GM18498 (cell line): ENCODE measurements around the gene RGS10.
"Not testable (repeated sequence)": the region's sequence is repeated elsewhere in the genome, so short reads cannot be mapped to it uniquely, and the experiment has no call there.

Experiments
- ATAC-seq: cut with Tn5 transposase; IDR thresholded peaks from one replicate; pipeline ENCODE4 v1.9.1; 2021; ENCODE audit warnings: mild to moderate bottlenecking, moderate library complexity; ENCODE audit not compliant: unreplicated experiment

Gene RGS10

DNA sequence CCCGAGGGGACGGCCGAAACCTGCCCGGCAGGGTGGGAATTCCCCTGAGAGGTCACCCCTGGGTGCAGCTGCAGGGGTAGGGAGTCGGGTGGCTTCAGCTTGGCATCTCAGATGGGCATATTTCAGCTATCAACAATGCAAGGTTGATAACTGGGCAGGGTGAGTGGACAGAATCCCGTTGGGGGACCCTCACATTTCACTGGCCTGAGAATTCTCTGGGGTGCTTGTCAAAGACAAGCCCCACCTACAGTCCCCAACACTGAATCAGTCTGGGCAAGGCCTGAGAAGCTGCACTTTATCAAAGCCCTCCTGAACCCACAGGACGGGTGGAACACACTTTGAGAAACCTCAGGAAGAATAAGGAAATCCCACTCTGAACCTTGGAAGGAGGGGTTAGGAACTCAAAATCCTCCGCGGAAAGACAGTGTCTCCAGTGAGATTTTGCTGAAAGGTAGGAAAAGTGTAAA, 3.1 kb downstream of the RGS10 start:
- ATAC-seq, result no peak

DNA sequence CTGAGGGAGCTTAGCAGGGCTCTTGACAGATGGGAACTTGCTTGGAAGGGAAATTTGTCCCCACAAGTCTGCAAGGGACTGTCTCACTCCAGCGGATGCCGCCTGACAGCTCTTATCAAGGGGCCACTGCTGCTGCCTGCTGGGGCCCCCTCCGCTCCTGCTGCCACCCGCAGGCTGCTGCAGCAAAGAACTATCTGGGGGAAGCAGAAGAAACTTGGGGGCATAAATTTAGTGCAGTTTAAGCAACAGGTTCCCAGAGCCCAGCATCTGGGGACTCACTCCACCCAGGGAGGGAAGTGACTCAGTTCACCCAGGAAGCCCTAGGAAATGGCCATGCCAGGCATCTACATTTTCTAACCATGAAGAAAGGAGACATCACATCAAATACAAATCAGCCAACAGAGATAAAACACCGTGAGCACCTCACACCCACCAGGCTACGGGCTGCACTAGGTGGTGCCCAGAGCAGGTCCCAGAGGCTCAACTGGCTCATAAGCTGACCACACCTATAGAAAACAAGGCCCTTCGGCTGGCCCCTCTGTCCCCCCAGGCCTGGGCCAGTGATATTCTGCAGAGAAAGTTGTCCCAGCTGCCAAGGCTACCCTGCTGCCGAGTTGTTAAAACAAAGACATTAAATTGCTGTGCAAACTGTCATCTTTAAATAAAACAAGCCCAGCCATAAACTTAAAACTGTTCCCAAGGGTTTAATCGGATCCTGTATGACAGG, 3.7 kb downstream of the RGS10 start:
- ATAC-seq, result no peak

DNA sequence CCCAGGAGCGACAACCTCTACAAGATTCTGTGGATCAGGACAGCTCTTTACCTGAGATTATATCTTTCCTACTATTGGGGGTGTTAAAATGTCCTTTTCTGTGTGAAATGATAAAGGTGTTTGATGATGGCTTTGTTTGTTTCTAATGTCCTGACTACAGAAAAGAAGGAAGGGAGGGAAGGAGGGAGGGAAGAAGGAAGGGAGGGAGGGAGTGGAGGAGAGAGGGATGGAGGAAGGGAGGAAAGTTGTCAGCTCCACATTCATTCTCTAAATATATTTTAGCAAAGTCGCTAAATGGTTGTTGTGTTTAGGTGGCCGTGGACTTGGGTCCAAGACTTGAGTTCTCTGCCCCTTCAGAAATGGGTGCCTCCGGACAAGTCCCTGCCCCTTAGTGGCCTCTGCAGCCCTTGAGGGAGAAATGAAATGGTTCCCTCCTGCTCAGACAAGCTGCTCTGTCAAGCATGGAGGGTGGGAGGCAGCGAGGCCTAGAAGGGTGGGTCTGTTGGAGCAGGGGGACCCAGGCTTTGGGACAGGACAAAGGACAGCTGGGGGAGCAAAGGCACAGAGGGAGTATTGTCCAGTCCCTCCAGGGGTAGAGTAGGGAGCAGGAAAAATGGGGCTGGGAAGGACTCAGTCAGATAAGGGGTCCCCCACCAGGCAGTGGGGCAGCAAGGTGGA, 4.4 kb downstream of the RGS10 start:
- ATAC-seq, result no peak

DNA sequence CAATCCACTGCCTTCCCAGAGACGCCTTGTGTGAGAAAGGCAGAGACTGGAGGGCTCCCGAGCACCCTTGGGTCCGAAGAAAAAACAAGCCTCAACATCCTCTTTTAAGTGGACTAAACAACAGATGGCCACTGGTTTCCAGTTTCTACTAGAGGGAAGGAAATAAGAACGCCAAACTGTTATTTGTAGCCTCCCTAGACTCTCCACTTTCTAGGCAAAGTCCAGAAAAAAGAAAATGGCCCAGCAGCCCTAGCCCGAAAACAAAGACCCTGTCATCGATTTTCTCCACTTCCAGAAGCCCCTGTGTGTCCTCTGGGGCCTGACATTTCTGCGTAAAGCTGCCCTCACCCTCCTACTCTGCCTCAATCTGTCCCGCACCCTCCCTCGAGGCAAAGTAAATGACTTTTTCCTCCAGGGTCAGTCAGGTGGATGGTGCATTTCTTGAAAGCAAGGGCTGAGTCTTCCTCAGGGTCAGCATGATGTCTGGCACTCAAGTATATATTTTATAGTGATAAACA, 6.0 kb downstream of the RGS10 start:
- no peak for ATAC-seq

DNA sequence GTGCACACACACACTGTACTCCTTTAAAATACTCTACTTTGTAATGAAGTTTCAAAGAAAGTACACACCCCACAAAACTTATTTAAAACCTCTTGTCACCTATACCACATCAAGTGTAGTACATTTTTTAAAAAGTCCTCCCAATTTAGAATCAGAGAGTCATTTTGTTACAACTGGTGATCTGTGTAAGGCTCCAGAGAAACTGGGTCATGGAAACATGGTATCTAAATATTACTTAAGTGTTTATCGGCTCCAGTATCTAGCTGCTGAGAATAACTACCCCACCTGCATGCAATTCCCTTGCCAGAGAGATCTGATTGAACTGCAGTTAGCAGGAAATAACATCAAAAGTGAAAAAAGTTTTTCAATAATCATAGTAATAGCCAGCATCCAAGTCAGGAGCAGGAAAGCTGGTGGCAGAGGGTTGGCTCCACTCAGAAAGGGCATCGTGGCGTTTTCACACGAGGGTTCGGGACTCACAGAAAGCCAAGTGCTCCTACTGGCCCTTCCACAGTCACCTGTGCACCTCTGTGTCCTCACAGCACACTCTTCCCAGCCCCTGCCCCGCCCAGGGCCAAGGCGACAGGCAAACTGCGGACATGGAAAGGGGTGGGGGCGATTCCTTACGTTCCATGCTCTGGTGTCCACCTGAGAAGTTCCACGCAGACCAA, 6.5 kb downstream of the RGS10 start:
- ATAC-seq, result no peak

DNA sequence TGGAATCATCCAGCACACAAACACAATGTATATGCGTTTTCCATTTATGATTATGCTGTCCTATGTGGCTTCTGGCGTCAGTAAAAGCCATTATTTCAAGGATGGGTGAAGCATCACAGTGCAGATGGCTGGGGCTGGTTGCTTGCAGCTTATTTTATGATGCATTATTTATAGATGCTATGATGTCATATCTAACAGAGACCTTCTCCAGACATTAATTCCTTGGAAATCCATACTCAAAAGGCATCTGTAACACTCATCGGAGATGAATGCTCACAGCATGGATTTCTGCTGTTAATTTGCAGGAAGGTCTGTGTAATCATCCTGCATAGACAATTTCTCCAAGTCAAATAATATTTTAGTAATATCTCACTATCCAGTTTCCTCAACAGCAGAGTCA, 7.2 kb downstream of the RGS10 start:
- no peak for ATAC-seq

DNA sequence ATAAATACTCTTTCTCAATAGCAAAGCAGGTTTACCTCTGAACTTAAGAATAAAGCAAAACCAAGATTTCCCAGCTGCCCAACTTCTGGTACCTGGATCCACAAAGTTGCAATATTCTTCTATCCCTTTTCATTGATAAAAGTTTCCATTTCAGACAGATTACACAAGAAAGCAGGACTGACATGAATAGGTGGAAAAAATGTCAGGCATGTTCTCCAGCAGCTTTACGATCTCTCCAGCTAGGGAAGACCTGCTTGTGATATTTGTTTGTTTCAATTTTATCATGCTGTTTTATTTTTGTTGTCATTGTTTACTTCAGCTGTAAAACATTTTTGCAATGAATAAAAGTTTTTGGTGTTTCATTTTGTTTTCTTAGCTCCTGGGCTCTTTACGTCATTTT, 9.0 kb downstream of the RGS10 start:
- no peak for ATAC-seq

DNA sequence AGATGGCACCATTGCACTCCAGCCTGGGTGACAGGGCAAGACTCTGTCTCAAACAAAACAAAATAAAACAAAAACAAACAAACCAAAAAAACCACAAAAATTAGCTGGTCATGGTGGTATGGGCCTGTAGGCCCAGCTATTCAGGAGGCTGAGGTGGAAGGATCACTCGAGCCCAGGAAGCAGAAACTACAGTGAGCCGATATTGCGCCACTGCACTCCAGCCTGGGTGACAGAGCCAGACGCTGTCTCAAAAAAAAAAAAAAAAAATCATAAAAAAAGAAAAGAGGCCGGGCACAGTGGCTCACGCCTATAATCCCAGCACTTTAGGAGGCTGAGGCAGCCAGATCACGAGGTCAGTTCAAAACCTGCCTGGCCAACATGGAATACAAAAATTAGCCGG, 9.7 kb downstream of the RGS10 start:
- not testable (repeated sequence) for ATAC-seq

DNA sequence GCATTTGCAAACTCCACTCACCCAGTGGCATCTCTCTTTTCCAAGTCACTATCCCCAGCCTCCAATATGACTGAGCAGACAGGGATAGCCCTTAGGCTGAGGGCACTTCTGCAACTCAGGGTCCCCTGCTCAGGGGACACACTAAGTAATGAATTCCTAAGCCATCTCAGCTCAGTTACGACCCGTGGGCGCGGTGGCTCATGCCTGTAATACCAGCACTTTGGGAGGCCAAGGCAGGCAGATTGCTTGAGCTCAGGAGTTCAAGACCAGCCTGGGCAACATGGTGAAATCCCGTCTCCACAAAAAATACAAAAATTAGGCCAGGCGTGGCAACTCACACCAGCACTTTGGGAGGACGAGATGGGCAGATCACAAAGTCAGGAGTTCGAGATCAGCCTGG, 10.3 kb downstream of the RGS10 start:
- not testable (repeated sequence) for ATAC-seq

DNA sequence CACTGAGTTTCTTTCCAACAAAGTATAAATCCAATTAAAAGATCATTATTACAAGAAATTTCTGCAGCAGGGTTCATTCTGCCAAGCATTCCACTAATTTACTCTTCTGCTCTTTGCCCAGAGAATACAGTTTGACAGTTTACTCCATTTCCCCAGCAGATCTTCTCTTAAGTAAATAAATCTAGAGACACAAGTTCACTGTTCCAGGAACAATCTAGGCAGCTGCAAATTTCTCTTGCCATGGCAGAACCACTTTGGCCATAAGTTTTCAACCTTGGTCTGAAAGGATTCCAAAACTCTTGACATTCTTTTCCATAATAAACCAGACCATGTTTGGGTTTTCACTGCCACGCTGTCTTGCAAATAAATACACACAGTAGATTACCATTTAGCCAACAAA, 11.5 kb downstream of the RGS10 start:
- ATAC-seq, result no peak

DNA sequence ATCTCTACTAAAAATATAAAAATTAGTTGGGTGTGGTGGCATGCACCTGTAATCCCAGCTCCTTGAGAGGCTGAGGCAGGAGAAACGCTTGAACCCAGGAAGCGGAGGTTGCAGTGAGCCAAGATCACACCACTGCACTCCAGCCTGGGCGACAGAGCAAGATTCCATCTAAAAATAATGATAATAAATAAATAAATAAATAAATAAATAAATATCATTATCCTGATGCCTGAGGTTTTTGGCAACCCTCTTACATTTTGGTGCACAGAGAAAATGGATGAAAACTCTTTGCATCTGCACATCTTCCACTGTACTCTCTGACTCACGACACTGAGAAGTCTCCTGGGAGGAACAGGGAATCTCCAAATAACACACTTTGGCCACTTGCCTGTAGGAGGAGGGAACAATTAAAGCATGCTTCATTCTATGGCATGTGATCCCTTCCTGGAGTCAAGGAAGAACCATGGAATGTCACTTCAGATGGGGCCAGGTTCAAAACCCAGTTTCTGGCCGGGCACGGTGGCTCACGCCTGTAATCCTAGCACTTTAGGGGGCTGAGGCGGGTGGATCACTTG, 13.8 kb downstream of the RGS10 start:
- ATAC-seq, result not testable (repeated sequence)

DNA sequence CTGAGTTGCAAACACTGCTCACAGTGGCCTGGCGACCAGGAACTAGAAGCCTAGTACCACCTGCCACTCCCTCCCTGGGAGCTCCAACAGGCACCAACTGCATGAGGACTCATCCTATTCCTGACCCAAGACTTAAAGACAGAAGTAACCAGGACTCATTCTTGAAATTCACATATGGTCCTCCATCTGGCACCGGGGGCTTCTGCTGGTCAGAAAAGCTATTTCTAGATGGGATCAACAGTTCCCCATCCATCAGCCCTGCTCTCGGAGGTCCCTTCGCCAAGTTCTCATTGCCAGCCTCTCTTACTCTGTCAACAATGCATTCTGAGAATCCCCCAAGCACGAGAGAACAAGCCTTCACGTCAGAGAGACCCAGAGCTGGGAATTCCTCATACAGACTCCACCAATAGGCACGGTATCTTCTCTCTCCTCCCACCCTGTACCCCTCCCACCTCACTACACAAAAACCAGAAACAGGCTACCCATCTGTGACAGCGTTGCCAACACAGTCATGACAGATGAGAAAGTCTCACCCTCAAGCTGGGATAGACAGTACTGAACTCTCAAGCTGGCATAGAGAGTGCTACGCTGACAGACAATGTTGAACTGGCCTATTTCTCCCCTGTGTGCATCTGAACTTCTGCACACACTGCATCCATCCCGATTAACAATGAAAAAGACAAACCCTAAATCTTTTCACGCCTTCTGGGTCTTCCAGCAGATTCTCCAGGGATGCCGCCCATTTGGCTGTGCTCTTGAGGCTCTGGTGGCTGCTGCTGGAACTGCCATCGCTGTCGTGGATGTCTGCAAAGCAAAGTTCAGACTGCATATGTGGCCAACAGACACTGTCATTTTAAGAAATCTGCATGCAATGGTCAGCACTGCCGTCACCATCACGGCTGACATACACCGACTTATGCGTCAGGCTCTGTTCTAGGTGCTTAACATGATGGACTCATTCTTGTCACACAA, 15.6 kb downstream of the RGS10 start:
- no peak for ATAC-seq

DNA sequence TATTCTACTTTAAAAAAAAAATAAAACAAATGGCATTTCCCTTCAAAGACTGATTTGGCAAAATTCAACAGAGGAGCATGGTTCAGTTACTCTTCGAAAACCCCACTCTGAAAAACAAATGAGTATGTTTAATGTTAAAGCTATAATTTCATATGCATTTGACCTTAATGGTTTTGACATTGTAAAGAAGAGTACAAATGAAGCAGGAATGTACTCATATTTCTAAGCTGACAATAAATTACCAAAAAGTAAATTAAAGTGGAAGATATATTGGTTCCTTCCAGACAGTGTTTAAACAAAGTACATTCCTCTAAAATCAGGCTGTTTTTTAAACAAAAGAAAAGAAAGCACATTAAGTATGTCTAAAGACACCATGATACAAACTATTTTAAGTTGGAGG, 16.4 kb downstream of the RGS10 start:
- ATAC-seq, result no peak

DNA sequence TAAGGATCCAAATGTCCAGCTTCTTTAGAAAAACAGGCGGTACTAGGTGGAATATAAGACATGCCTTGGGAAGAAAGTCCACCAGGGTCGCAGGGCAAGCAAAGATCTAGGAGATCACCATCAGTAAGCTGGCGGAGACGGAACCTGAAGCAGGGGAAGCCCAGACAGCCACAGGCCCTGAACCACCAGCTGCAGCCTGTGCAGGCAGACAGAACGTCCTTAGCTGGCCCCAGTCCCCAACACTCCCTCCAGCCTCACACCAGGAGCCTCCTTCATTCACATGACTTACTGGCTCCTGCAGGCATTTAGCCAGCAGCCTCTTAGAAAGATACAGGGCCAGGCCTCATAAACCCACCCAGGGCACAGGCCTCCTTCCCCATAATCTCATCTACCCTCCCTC, 17.4 kb downstream of the RGS10 start:
- ATAC-seq, result no peak

DNA sequence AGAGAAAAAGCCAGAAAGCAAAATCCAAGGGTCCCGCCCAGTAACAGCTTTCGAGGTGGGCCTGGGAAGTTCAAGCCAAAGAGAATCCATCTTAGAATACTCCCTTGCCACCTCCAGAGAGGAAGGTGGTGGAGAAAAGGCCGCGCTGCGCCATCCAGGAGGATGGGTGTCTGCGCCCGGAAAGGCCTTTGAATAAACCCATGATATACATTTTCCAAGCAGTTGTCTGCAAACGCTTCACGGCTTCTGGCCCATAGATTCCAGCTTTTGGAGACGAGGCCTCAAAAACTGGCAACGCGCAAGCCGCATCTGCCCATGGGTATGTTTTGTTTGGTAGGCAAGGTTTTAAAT, 17.8 kb downstream of the RGS10 start:
- ATAC-seq, result no peak

DNA sequence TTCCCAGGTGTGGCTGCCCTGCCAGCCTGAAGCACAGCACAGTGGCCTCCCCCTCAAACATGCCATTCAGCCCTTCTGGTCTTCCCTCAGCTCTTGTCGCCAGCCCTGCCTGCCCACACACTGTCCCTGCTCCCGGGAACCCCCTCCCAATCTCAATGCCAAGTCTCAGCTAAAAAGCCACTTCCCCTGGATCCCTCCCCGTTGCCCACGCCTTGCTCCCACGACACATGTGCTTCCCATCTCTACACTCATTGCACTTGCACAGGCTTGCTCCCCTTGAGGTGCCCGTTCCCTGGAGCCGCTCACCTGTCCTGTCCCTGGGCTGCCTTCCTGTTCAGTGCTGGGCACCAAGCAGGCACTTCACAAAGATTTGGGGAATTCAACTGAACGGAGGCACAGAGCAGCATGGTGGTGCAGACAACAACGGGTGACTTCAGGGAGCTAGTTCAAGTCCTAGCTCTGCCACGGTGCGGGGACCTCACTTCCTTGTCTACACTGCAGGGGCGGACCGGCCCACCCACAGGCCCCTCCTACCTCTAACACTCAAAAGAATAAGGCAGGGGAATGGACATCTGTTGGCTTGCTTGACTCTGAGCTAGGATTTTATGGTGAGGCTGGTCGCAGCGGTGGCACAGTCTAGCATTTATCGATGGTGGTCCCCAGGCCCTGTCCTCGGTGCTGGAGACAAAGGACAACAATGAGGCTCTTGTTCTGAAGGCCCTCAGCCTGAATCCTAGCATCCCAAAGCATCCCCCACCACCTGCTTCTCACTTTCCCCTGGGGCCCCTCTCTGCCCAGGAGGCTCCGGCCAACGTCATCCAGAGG, 18.4 kb downstream of the RGS10 start:
- ATAC-seq, result no peak

DNA sequence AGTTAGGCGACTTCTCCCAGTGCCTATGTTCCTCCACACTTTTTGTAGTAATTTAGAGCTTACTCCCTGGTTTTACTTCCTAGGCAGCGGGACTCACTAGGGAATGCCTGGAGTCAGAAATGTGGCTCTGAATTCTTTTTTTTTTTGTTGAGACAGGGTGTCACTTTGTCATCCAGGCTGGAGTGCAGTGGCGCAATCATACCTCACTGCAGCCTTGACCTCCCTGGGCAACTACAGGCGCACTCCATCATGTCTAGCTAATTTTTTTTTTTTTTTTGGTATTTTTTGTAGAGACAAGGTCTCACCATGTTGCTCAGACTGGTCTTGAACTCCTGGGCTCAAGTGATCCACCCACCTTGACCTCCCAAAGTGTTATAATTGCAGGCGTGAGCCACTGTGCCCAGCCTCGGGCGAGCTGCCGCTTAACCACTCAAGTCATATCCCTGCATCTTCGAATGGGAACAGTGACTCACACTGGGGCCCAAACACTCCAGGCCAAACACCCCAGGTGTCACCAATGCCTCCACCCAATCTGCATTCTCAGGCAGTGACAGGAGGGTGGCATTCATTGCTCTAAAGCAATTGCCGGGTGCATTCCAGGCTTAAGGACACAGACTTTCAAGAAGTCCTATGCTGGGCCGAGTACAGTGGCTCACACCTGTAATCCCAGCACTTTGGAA, 19.6 kb downstream of the RGS10 start:
- ATAC-seq, result no peak

DNA sequence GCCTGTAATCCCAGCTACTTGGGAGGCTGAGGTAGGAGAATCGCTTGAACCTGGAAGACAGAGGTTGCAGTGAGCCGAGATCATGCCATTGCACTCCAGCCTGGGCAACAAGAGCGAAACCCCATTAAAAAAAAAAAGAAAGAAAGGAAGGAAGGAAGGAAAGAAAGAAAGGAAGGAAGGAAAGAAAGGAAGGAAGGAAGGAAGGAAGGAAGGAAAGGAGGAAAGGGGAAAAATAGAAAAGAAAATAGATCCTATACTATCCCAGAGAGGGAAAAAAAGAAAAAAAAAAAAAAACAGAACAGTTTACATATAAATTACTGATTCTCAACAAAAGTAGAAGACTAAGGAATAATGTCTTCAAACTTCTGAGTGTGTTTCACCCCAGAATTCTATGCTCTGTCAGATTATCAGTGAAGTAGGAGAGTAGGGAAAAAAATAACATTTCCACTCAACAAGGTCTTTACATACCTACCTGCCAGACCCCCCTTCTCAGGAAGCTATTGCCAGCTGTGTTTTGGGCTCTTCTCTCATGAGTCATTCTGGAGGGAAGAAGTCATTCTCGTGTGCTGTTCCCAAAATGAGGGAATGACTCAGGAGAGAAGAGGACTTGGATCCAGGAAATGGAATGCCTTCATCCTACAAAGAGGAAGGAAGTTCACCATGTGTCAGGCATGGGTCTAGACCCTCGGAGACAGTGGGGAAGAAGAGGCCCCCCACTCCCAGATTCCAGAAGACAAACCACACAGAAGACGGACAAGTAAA, 20.9 kb downstream of the RGS10 start:
- ATAC-seq, result no peak
